ENCODE data around the gene TXNDC11. TPM values are rescaled to one million over a fixed set of nuclear protein-coding genes. Genes with fewer than 3 reads are reported as not detected.

The TXNDC11 gene
- total and polyA plus RNA-seq, 2 donors (not counting 3 experiments of a cell fraction or from before 2014, with no cell fraction given): 42.5 to 66.0 TPM

GRCh38 chr16:11738742-11739544 is 3.7 kb downstream of the TXNDC11 start:
- POLR2A ChIA-PET: no interaction called here
- H3K9ac ChIP-seq (replicated peaks; ENCODE audit: extremely low read depth, insufficient read depth, low read length): no peak overlapping the region
- H3K4me2 ChIP-seq (ENCODE audit: insufficient read depth, low read length): no peak overlapping the region

GRCh38 chr16:11737713-11738112 is 4.9 kb downstream of the TXNDC11 start:
- DNase-seq (ENCODE audit: low read depth, low spot score): no peak
- H3K4me3 ChIP-seq (replicated peaks in 1 of 3; ENCODE audit: insufficient read depth in 1 of 3, low read depth in 1 of 3, low read length in 3 of 3): no peak overlapping the region
- H3K9me1 ChIP-seq (replicated peaks; ENCODE audit: control insufficient read depth, extremely low read depth, insufficient read depth, low read length): no peaks in the 10 kb centered on the region
- no TSS peak for BruUV-seq (replicated peaks)
- H3K27ac ChIP-seq (ENCODE audit: insufficient read depth, low read depth, low read length): no peak overlapping the region
- no peaks in the 10 kb centered on the region for H3K27me3 ChIP-seq (ENCODE audit: control insufficient read depth in 2 of 2, insufficient read depth in 2 of 2, low read length in 2 of 2)
- no peak overlapping the region for H3K4me2 ChIP-seq (ENCODE audit: insufficient read depth, low read length)
- TF ChIP-seq, protein P1, sequence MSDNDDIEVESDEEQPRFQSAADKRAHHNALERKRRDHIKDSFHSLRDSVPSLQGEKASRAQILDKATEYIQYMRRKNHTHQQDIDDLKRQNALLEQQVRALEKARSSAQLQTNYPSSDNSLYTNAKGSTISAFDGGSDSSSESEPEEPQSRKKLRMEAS (IDR thresholded peaks at IDR 0.05; ENCODE audit: insufficient read depth, insufficient read length): no peak
- TF ChIP-seq GATA2 (IDR thresholded peaks at IDR 0.05; ENCODE audit: insufficient read depth, insufficient read length, low read depth, low read length) (no peak), FOS (IDR thresholded peaks at IDR 0.05; ENCODE audit: borderline replicate concordance, insufficient read depth, low read length) (no peak), EZH2 (IDR thresholded peaks at IDR 0.05; ENCODE audit: borderline replicate concordance, low read depth, low read length, severe bottlenecking) (no peak), MYC (IDR thresholded peaks at IDR 0.05; ENCODE audit: low read depth, low read length) (no peak), POLR2A (IDR thresholded peaks at IDR 0.05; ENCODE audit: low read depth, low read length) (no peak), POLR2AphosphoS5 (IDR thresholded peaks at IDR 0.05; ENCODE audit: insufficient read depth, low read depth, low read length) (no peak), JUN (IDR thresholded peaks at IDR 0.05; ENCODE audit: borderline replicate concordance, insufficient read depth, insufficient read length, low read depth) (no peak)
- TF ChIP-seq, protein P2, sequence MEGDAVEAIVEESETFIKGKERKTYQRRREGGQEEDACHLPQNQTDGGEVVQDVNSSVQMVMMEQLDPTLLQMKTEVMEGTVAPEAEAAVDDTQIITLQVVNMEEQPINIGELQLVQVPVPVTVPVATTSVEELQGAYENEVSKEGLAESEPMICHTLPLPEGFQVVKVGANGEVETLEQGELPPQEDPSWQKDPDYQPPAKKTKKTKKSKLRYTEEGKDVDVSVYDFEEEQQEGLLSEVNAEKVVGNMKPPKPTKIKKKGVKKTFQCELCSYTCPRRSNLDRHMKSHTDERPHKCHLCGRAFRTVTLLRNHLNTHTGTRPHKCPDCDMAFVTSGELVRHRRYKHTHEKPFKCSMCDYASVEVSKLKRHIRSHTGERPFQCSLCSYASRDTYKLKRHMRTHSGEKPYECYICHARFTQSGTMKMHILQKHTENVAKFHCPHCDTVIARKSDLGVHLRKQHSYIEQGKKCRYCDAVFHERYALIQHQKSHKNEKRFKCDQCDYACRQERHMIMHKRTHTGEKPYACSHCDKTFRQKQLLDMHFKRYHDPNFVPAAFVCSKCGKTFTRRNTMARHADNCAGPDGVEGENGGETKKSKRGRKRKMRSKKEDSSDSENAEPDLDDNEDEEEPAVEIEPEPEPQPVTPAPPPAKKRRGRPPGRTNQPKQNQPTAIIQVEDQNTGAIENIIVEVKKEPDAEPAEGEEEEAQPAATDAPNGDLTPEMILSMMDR (IDR thresholded peaks at IDR 0.05; ENCODE audit: extremely low read depth in 1 of 2, insufficient read depth in 1 of 2, low read depth in 1 of 2, low read length in 2 of 2): no peak
- no peak overlapping the region for H3K9ac ChIP-seq (replicated peaks; ENCODE audit: extremely low read depth, insufficient read depth, low read length)
- CTCF ChIA-PET: no interaction called here
- H3K79me2 ChIP-seq (ENCODE audit: control insufficient read depth, insufficient read depth, low read length): peaks cover 68% of the 10 kb centered on the region
- dilution Hi-C loops (cut with MboI; ENCODE audit: extremely low pct_ligation_motif_present, low sequenced_read_pairs): no loop called here
- no peak overlapping the region for H2AFZ ChIP-seq (ENCODE audit: low read depth, low read length)
- no peak for FAIRE-seq
- H3K36me3 ChIP-seq (ENCODE audit: control insufficient read depth in 2 of 2, extremely low read depth in 1 of 2, insufficient read depth in 2 of 2, low read length in 2 of 2): peaks cover 12 to 15% of the 10 kb centered on the region in 2 experiments
- POLR2A ChIA-PET: no interaction called here
- no peaks in the 10 kb centered on the region for H3K9me3 ChIP-seq (replicated peaks; ENCODE audit: control insufficient read depth, insufficient read depth, low read length)
- intact Hi-C loops (cut with micrococcal nuclease): no loop called here
- peaks cover 7% of the 10 kb centered on the region for H4K20me1 ChIP-seq (replicated peaks; ENCODE audit: control insufficient read depth, extremely low read depth, insufficient read depth, low read length)
- H3K4me1 ChIP-seq (ENCODE audit: control insufficient read depth, extremely low read depth, insufficient read depth, low read length): peaks cover 14% of the 10 kb centered on the region

More at GRCh38 chr16:11738742-11739544, 3.7 kb downstream of the TXNDC11 start:
- no peak for TF ChIP-seq EZH2 (IDR thresholded peaks at IDR 0.05; ENCODE audit: borderline replicate concordance, low read depth, low read length, severe bottlenecking)
- TF ChIP-seq FOS (IDR thresholded peaks at IDR 0.05; ENCODE audit: borderline replicate concordance, insufficient read depth, low read length): no peak
- TF ChIP-seq, protein P1 (IDR thresholded peaks at IDR 0.05; ENCODE audit: insufficient read depth, insufficient read length): no peak
- no peak for TF ChIP-seq POLR2A (IDR thresholded peaks at IDR 0.05; ENCODE audit: low read depth, low read length)
- no peak for TF ChIP-seq MYC (IDR thresholded peaks at IDR 0.05; ENCODE audit: low read depth, low read length)
- no peak for TF ChIP-seq JUN (IDR thresholded peaks at IDR 0.05; ENCODE audit: borderline replicate concordance, insufficient read depth, insufficient read length, low read depth)
- no peak overlapping the region for H3K4me3 ChIP-seq (replicated peaks in 1 of 3; ENCODE audit: insufficient read depth in 1 of 3, low read depth in 1 of 3, low read length in 3 of 3)
- peaks cover 68% of the 10 kb centered on the region for H3K79me2 ChIP-seq (ENCODE audit: control insufficient read depth, insufficient read depth, low read length)
- no peak overlapping the region for H3K27ac ChIP-seq (ENCODE audit: insufficient read depth, low read depth, low read length)
- peaks cover 22% of the 10 kb centered on the region for H3K4me1 ChIP-seq (ENCODE audit: control insufficient read depth, extremely low read depth, insufficient read depth, low read length)
- H4K20me1 ChIP-seq (replicated peaks; ENCODE audit: control insufficient read depth, extremely low read depth, insufficient read depth, low read length): peaks cover 7% of the 10 kb centered on the region
- H3K27me3 ChIP-seq (ENCODE audit: control insufficient read depth in 2 of 2, insufficient read depth in 2 of 2, low read length in 2 of 2): no peaks in the 10 kb centered on the region
- H3K9me1 ChIP-seq (replicated peaks; ENCODE audit: control insufficient read depth, extremely low read depth, insufficient read depth, low read length): no peaks in the 10 kb centered on the region
- dilution Hi-C loops (cut with MboI; ENCODE audit: extremely low pct_ligation_motif_present, low sequenced_read_pairs) (no loop called here), intact Hi-C loops (cut with micrococcal nuclease) (no loop called here)
- H2AFZ ChIP-seq (ENCODE audit: low read depth, low read length): no peak overlapping the region
- FAIRE-seq (no peak), DNase-seq (ENCODE audit: low read depth, low spot score) (no peak)
- no peaks in the 10 kb centered on the region for H3K9me3 ChIP-seq (replicated peaks; ENCODE audit: control insufficient read depth, insufficient read depth, low read length)
- BruUV-seq (replicated peaks): no TSS peak
- CTCF ChIA-PET: no interaction called here
- H3K36me3 ChIP-seq (ENCODE audit: control insufficient read depth in 2 of 2, extremely low read depth in 1 of 2, insufficient read depth in 2 of 2, low read length in 2 of 2): peaks cover 11 to 12% of the 10 kb centered on the region in 2 experiments

Data from endothelial cell of umbilical vein (primary cell).